Gastrocnemius medialis (tissue), 4 donors: ENCODE data around the gene WBP4.
"Not testable (repeated sequence)": the region's sequence is repeated elsewhere in the genome, so short reads cannot be mapped to it uniquely, and the experiment has no call there.

Source experiments
- CTCF ChIP-seq, 5 experiments: fragments of 450-650 bp in 3 of 5; fragments of 200-600 bp in 2 of 5; sonication (generic) in 2 of 5; IDR thresholded peaks in 4 of 5; conservative IDR thresholded peaks in 1 of 5; 1 replicate in 4 of 5; 2 replicates in 1 of 5; pipeline ENCODE4 v1.5.1; 2016 to 2019; ENCODE audit warnings: antibody characterized with exemption in 5 of 5, mild to moderate bottlenecking in 3 of 5, moderate library complexity in 3 of 5
- POLR2A ChIP-seq, 2 donors: fragments of 450-650 bp; IDR thresholded peaks; one replicate each; pipeline ENCODE4 v1.6.1; 2017; ENCODE audit warnings: antibody characterized with exemption in 2 of 2, mild to moderate bottlenecking in 2 of 2, moderate library complexity in 2 of 2

- not testable (repeated sequence) for TF ChIP-seq POLR2A (IDR thresholded peaks at IDR 0.05); CTCF (IDR thresholded peaks at IDR 0.05 in 4 of 5, conservative IDR thresholded peaks at IDR 0.05 in 1 of 5)
Observed at GRCh38 chr13:41131660-41132511, 70.6 kb downstream of the WBP4 start.
